ENCODE measurements around the gene RSAD2. TPM values are rescaled to one million over a fixed set of nuclear protein-coding genes. Genes with fewer than 3 reads are reported as not detected.

Gene RSAD2
- total and polyA plus RNA-seq, 9 of the 15 experiments (the other 6 are each of a cell fraction or from before 2014, with no cell fraction given) = 0.15 to 1.4 (median 0.28) TPM

- H3K4me1 ChIP-seq (replicated peaks in 1 of 2; ENCODE audit: control insufficient read depth in 2 of 2, insufficient read depth in 2 of 2, low read length in 2 of 2) = peaks cover 0 to 4% of the 10 kb centered on the region in 2 experiments; a peak in 2 of 5 replicates
- POLR2A ChIA-PET = interaction anchor here (1.5 kb wide), 1 partner anchor 10 kb away, joined by 3 read pairs; no protein-coding TSS in a partner anchor
- TF ChIP-seq GABPB2 (CRISPR knock-in tag; conservative IDR thresholded peaks at IDR 0.05) = no peak
- no peak for TF ChIP-seq SMAD2 (IDR thresholded peaks at IDR 0.05; ENCODE audit: low read depth, low read length)
- no peak for TF ChIP-seq GATAD2B (IDR thresholded peaks at IDR 0.05; ENCODE audit: borderline replicate concordance)
- no peak for TF ChIP-seq ZSCAN29 (IDR thresholded peaks at IDR 0.05)
- no peak for TF ChIP-seq CHAMP1 (IDR thresholded peaks at IDR 0.05)
- no peak for TF ChIP-seq USF2 (CRISPR knock-in tag; IDR thresholded peaks at IDR 0.05)
- no peak for TF ChIP-seq ARID3B (CRISPR knock-in tag; IDR thresholded peaks at IDR 0.05; ENCODE audit: borderline replicate concordance)
- no peak for TF ChIP-seq CTCF (IDR thresholded peaks at IDR 0.05 in 2 of 3, conservative IDR thresholded peaks at IDR 0.05 in 1 of 3; ENCODE audit: insufficient read depth in 2 of 3, low read depth in 1 of 3, low read length in 3 of 3)
- no peak for TF ChIP-seq PML (IDR thresholded peaks at IDR 0.05; ENCODE audit: low read length)
- TF ChIP-seq NFIX (CRISPR knock-in tag; IDR thresholded peaks at IDR 0.05; ENCODE audit: low read depth) = no peak
- TF ChIP-seq MAFG (tag; conservative IDR thresholded peaks at IDR 0.05) = no peak
- TF ChIP-seq PREB (CRISPR knock-in tag; IDR thresholded peaks at IDR 0.05) = no peak
- no peak for TF ChIP-seq SMARCE1 (IDR thresholded peaks at IDR 0.05)
- TF ChIP-seq GATAD2A (IDR thresholded peaks at IDR 0.05) = no peak
These were observed 54.2 kb downstream of the RSAD2 start for GRCh38 chr2:6931753-6932152.

More at GRCh38 chr2:6931753-6932152, 54.2 kb downstream of the RSAD2 start:
- Histone ChIP-seq H3K4me2 (ENCODE audit: insufficient read depth, low read length) (no peak overlapping the region), H3K36me3 (ENCODE audit: control insufficient read depth, insufficient read depth, low read length) (no peaks in the 10 kb centered on the region), H3K4me3 (no peak overlapping the region), H3K79me2 (ENCODE audit: control insufficient read depth, insufficient read depth, low read length) (no peaks in the 10 kb centered on the region), H3K9ac (ENCODE audit: insufficient read depth in 1 of 2, low read depth in 2 of 2, low read length in 2 of 2) (no peak overlapping the region), H2AFZ (ENCODE audit: low read depth, low read length) (no peak overlapping the region), H3K9me3 (replicated peaks; ENCODE audit: control insufficient read depth, insufficient read depth, low read depth, low read length) (no peaks in the 10 kb centered on the region), H3K27me3 (ENCODE audit: control insufficient read depth in 2 of 2, insufficient read depth in 2 of 2, low read length in 2 of 2) (no peaks in the 10 kb centered on the region), H3K9me1 (ENCODE audit: control insufficient read depth, insufficient read depth, low read length) (no peaks in the 10 kb centered on the region), H4K20me1 (replicated peaks; ENCODE audit: control insufficient read depth, insufficient read depth, low read length) (peaks cover 6% of the 10 kb centered on the region; the same call in 1 of the 2 replicates), H3K27ac (ENCODE audit: extremely low read depth, low read depth, low read length) (no peak overlapping the region)
- WGBS (ENCODE audit: insufficient coverage, low coverage, missing lambda C conversion rate) = 6% methylated on average over 1 of the region's 1 CpG
- ATAC-seq (no peak), FAIRE-seq (no peak), DNase-seq (ENCODE audit: extremely low read depth in 1 of 4, low spot score in 3 of 4) (no peak)
- CTCF ChIA-PET (ENCODE audit: low intra/inter-chr PET ratio) = no interaction called here
- no TSS peak for BruUV-seq (replicated peaks)
- intact Hi-C loops (cut with micrococcal nuclease) = no loop called here
- in situ Hi-C loops (cut with MboI) = no loop called here
